CD4-positive, alpha-beta T cell treated with Interferon gamma for 1 hour (primary cell): ENCODE measurements around the gene PTGDS.

ENCODE experiments used
- DNase-seq: peaks from one replicate; pipeline ENCODE4 v3.0.0-alpha.2; 2020

Gene PTGDS

GRCh38 chr9:136992819-136993369, 15.6 kb downstream of the PTGDS start:
- no peak for DNase-seq

- no peak for DNase-seq
These were observed 17.0 kb downstream of the PTGDS start for GRCh38 chr9:136994180-136994887.

GRCh38 chr9:136994888-136995230, 17.6 kb downstream of the PTGDS start:
- no peak for DNase-seq

DNA sequence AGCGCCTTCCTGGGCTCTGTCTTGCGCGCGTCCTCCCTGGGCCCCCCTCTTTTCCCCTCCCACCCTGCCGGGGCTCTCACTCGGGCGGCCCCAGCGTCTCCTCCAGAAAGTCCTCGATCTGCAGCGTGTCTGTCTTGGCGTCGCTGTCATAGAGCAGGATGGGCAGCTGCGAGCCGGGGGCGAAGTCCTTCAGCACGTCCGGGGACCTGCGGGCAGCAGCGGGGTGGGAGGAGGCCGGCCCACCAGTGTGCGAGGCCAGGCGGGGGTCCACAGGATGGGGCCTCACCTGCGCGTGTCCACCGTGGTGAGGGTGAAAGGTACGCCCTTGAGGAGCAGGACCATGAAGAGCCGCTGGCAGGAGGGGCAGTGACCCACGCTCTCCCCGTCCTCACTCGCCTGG, 18.1 kb downstream of the PTGDS start:
- no peak for DNase-seq

GRCh38 chr9:136995772-136996311, 18.5 kb downstream of the PTGDS start:
- DNase-seq = no peak

- peak; percentile 52 for DNase-seq
These were observed 19.3 kb downstream of the PTGDS start, which contains the start of gene CLIC3 for GRCh38 chr9:136996361-136997292. Gene CLIC3, minus strand, starts transcription at chr9:136996568. Its CDS starts 25 bp downstream, at chr9:136996543.

GRCh38 chr9:136997371-136997770, 20.1 kb downstream of the PTGDS start:
- DNase-seq = no peak

GRCh38 chr9:136997830-136998234, 20.5 kb downstream of the PTGDS start:
- peak; percentile 56 for DNase-seq

- DNase-seq = no peak
These were observed 23.1 kb downstream of the PTGDS start for GRCh38 chr9:137000177-137000930.

- no peak for DNase-seq
These were observed 24.7 kb downstream of the PTGDS start for GRCh38 chr9:137001857-137002645.

DNA sequence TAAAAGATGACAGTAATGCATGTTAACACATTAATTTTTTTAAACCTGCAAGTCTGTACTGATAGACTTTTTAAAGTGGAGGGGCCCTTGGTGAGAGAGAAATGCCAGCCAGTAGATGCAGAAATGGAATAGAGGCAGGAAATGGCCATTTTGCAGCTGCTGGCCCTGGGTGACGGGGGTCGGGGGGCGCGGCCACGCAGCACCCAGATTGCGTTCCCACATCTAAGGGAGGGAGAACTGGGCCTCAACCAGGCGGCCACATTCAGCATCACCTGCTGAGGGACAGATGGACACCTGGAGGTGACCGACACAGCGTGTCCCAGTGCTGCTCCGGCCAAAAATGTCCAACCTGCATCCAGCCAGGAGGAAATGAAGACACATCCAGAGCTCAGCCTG, 25.3 kb downstream of the PTGDS start:
- no peak for DNase-seq

GRCh38 chr9:137004285-137004684, 27.0 kb downstream of the PTGDS start:
- DNase-seq = peak; percentile 13

- DNase-seq = no peak
These were observed 29.1 kb downstream of the PTGDS start for GRCh38 chr9:137006116-137007003.

DNA sequence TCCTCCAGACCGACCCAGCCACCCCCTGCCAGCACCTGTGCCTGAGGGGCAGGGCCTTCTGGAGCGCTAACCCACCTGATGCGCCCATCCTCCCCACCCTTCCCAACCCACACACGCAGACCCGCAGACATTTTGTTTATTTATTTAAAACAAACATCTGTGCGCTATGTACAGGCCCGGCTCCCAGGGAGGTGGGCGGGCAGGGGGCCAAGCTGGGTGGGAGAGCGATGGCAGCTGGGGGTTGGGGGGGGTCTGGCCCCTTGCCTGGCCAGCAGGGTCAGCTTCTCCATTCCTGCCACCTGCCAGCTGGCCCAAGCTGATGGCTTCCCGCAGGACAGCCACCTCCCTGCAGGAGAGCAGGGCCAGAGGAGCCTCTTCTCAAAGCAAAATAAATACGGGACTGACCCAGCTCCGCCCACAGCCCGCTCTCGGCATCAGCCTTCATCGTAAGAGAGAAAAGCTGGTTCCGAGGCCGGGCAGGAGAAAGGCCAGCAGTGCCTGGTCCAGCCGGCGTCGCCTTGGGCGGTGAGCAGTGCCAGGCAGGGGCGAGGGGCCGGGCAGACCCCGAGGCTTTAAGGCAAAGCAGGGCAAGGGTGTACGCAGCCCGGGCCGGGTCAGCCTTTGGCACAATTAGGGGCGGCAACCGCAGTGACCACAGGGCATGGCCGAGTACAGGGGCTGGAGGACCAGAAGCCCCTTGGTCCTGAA, 30.0 kb downstream of the PTGDS start:
- DNase-seq = no peak

- no peak for DNase-seq
These were observed 30.5 kb downstream of the PTGDS start for GRCh38 chr9:137007816-137008270.

DNA sequence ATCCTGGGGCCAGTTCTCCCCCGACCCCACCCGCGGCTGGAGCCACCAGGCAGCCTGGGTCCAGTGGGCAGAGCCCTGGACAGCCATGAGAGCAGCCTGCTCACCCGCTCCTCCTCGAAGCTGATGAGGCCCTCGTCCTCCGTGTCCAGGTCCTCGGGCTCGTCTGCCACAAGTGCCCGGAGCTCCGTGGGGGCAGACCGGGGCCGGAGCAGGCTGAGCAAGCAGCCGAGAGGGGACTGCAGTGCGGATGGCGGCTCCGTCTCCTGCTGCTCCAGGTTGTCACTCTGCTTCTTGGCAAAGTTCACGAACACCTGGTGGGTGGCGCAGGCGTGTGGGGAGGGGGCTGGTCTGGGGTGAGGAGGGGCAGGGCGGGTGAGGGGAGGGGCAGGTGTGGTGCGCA, 31.0 kb downstream of the PTGDS start:
- no peak for DNase-seq

- no peak for DNase-seq
These were observed 31.9 kb downstream of the PTGDS start for GRCh38 chr9:137009217-137009616.

DNA sequence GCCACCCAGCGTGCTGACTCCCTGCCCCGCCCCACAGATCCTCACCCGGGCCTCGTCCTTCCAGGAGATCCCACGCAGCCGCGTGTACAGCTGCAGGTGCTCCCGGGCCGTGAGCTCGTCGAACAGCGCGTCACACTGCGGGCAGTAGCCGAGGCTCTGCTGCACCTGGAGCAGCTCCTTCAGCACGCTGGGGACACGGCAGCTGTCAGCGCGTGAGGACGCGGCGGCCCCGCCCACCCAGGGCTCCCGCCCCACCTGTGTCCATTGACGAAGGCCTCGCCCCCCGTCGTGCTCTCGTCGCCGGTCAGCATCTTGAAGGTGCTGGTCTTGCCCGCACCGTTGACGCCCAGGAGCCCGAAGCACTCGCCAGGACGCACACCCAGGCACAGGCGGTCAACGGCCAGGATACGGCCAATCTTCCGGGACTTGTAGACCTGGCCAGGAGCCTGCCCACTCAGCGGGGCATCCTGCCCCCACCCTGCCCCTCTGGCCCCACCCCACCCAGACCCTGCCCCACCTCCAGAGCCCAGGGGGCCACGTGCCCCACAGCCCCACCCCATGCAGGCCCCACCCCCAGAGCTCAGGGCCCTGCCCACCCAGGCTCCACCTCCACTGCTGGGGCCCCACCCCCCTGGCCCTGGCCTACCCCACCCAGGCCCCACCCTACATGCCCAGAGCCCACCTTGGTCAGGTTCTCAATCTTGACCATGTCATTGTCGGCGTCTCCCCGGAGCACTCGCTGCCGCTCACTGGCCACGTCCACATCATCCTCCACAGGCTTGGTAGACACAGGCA, 32.8 kb downstream of the PTGDS start:
- no peak for DNase-seq

GRCh38 chr9:137011156-137011555, 33.9 kb downstream of the PTGDS start:
- DNase-seq = no peak
